Stomach (tissue), 4 donors: ENCODE results near the gene ANGPTL8.

Experiments
- CTCF ChIP-seq, 7 experiments: fragments of 450-650 bp in 4 of 7; fragments of 200-600 bp in 3 of 7; sonication (generic) in 3 of 7; IDR thresholded peaks; one replicate each; pipeline ENCODE4 v1.5.1; 2016 to 2019; ENCODE audit warnings: antibody characterized with exemption in 7 of 7, control low read depth in 2 of 7, mild to moderate bottlenecking in 1 of 7
- EP300 ChIP-seq: sonication (generic); formaldehyde crosslinking; IDR thresholded peaks from one replicate; pipeline ENCODE4 v1.6.1; 2017; ENCODE audit warnings: antibody characterized with exemption
- POLR2A ChIP-seq, 4 donors: fragments of 450-650 bp; IDR thresholded peaks; one replicate each; pipeline ENCODE4 v1.6.1; 2016; ENCODE audit warnings: antibody characterized with exemption in 4 of 4, control low read depth in 2 of 4, mild to moderate bottlenecking in 1 of 4, moderate library complexity in 1 of 4

GRCh38 chr19:11261431-11261970 is 22.1 kb downstream of the ANGPTL8 start:
- TF ChIP-seq CTCF (IDR thresholded peaks at IDR 0.05) (no peak), POLR2A (IDR thresholded peaks at IDR 0.05) (no peak), EP300 (no peak)
